ENCODE measurements around the gene ACOXL.
A peak's percentile ranks its signal among the peaks of the same experiment; 100 is the strongest.

Gene ACOXL

GRCh38 chr2:110771547-110772382 is 39.4 kb downstream of the ACOXL start:
- TF ChIP-seq, protein P1, sequence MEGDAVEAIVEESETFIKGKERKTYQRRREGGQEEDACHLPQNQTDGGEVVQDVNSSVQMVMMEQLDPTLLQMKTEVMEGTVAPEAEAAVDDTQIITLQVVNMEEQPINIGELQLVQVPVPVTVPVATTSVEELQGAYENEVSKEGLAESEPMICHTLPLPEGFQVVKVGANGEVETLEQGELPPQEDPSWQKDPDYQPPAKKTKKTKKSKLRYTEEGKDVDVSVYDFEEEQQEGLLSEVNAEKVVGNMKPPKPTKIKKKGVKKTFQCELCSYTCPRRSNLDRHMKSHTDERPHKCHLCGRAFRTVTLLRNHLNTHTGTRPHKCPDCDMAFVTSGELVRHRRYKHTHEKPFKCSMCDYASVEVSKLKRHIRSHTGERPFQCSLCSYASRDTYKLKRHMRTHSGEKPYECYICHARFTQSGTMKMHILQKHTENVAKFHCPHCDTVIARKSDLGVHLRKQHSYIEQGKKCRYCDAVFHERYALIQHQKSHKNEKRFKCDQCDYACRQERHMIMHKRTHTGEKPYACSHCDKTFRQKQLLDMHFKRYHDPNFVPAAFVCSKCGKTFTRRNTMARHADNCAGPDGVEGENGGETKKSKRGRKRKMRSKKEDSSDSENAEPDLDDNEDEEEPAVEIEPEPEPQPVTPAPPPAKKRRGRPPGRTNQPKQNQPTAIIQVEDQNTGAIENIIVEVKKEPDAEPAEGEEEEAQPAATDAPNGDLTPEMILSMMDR (IDR thresholded peaks at IDR 0.05; ENCODE audit: low read depth, low read length, missing control alignments) = no peak
- no peak overlapping the region for H3K4me3 ChIP-seq (ENCODE audit: low read depth, low read length)
- DNase-seq (ENCODE audit: low read depth) = no peak

DNA sequence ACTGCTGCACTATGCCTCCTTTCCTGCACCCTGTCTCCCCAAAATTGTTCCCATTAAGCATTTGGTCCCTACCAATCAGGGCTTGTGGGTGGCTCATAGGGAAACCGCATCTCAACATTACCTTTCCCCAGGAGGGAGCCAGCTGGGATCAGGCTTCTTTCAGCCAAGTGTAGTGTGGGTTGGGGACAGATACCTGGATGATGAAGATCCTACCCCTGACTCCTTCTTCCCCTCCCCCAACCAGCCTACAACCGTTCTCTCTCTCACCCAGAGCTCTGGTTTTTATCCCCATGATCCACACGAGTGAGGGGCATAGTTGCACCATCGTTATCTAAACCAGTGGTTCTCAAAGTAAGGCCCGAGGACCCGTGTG is 40.0 kb downstream of the ACOXL start:
- TF ChIP-seq, protein P1 (IDR thresholded peaks at IDR 0.05; ENCODE audit: low read depth, low read length, missing control alignments) = no peak
- no peak overlapping the region for H3K4me3 ChIP-seq (ENCODE audit: low read depth, low read length)
- no peak for DNase-seq (ENCODE audit: low read depth)

GRCh38 chr2:110773401-110773921 is 41.1 kb downstream of the ACOXL start:
- H3K4me3 ChIP-seq (ENCODE audit: low read depth, low read length) = no peak overlapping the region
- TF ChIP-seq, protein P1 (IDR thresholded peaks at IDR 0.05; ENCODE audit: low read depth, low read length, missing control alignments) = no peak
- no peak for DNase-seq (ENCODE audit: low read depth)

GRCh38 chr2:110774701-110775100 is 42.3 kb downstream of the ACOXL start:
- DNase-seq (ENCODE audit: low read depth) = no peak
- TF ChIP-seq, protein P1 (IDR thresholded peaks at IDR 0.05; ENCODE audit: low read depth, low read length, missing control alignments) = no peak
- no peak overlapping the region for H3K4me3 ChIP-seq (ENCODE audit: low read depth, low read length)

- no peak for DNase-seq (ENCODE audit: low read depth)
- TF ChIP-seq, protein P1 (IDR thresholded peaks at IDR 0.05; ENCODE audit: low read depth, low read length, missing control alignments) = no peak
- no peak overlapping the region for H3K4me3 ChIP-seq (ENCODE audit: low read depth, low read length)
Observed at GRCh38 chr2:110777531-110778311, 45.3 kb downstream of the ACOXL start.

- peak; percentile 8 for DNase-seq (ENCODE audit: low read depth)
- H3K4me3 ChIP-seq (ENCODE audit: low read depth, low read length) = no peak overlapping the region; the same call in 1 of the 2 replicates
- TF ChIP-seq, protein P1 (IDR thresholded peaks at IDR 0.05; ENCODE audit: low read depth, low read length, missing control alignments) = no peak
Observed at GRCh38 chr2:110780461-110780860, 48.1 kb downstream of the ACOXL start.
